Measurements from ENCODE around the gene INSM1.
"Not testable (repeated sequence)": the region's sequence is repeated elsewhere in the genome, so short reads cannot be mapped to it uniquely, and the experiment has no call there.

INSM1 gene

GRCh38 chr20:20353576-20353975 is 14.3 kb upstream of the INSM1 start:
- Histone ChIP-seq H3K27me3 (replicated peaks) (no peaks in the 10 kb centered on the region), H3K36me3 (replicated peaks) (no peaks in the 10 kb centered on the region), H3K4me3 (ENCODE audit: low read depth, low read length) (no peak overlapping the region), H3K27ac (no peak overlapping the region)
- in situ Hi-C loops (cut with HindIII; ENCODE audit: low pct_ligation_motif_present, low sequenced_read_pairs) = no loop called here
- no peak for DNase-seq
- TF ChIP-seq, protein P1, sequence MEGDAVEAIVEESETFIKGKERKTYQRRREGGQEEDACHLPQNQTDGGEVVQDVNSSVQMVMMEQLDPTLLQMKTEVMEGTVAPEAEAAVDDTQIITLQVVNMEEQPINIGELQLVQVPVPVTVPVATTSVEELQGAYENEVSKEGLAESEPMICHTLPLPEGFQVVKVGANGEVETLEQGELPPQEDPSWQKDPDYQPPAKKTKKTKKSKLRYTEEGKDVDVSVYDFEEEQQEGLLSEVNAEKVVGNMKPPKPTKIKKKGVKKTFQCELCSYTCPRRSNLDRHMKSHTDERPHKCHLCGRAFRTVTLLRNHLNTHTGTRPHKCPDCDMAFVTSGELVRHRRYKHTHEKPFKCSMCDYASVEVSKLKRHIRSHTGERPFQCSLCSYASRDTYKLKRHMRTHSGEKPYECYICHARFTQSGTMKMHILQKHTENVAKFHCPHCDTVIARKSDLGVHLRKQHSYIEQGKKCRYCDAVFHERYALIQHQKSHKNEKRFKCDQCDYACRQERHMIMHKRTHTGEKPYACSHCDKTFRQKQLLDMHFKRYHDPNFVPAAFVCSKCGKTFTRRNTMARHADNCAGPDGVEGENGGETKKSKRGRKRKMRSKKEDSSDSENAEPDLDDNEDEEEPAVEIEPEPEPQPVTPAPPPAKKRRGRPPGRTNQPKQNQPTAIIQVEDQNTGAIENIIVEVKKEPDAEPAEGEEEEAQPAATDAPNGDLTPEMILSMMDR (IDR thresholded peaks at IDR 0.05; ENCODE audit: low read depth, low read length, missing control alignments) = no peak

DNA sequence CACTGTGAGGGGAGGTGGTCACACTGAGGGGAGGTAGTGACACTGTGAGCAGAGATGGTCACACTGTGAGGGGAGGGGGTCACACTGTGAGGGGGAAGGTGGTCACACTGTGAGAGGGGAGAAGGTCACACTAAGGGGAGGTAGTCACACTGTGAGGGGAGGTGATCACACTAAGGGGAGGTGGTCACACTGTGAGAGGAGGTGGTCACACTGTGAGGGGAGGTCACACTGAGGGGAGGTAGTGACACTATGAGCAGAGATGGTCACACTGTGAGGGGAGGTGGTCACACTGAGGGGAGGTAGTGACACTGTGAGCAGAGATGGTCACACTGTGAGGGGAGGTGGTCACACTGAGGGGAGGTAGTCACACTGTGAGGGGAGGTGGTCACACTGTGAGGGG is 12.4 kb upstream of the INSM1 start:
- DNase-seq; in situ Hi-C loops (cut with HindIII; ENCODE audit: low pct_ligation_motif_present, low sequenced_read_pairs); H3K27me3 ChIP-seq (replicated peaks): not testable (repeated sequence)

DNA sequence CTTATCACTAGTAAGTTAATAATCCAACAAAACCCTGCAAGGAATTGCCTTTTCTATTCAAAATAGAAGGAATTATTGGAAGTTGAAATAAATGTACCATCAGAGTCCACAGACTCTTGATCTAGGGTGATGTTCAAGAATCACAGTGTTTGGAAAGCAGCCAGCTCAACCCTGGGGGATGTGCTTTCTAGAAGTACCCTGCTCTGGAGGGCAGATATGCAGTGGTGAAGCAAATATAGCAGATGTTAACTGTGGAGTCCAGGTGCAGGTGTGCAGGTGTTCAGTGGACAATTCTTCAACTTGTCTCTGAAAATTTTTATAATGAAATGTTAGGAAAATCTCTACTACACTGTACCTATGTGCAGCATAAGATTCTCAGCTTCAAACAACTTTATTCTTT is 9.1 kb upstream of the INSM1 start:
- in situ Hi-C loops (cut with HindIII; ENCODE audit: low pct_ligation_motif_present, low sequenced_read_pairs) = no loop called here
- Histone ChIP-seq H3K27ac (no peak overlapping the region), H3K27me3 (replicated peaks) (peaks cover 28% of the 10 kb centered on the region), H3K36me3 (replicated peaks) (no peaks in the 10 kb centered on the region), H3K4me3 (ENCODE audit: low read depth, low read length) (no peak overlapping the region)
- TF ChIP-seq, protein P1 (IDR thresholded peaks at IDR 0.05; ENCODE audit: low read depth, low read length, missing control alignments) = no peak
- no peak for DNase-seq

More for the DNA sequence above, 12.4 kb upstream of the INSM1 start:
- not testable (repeated sequence) for H3K36me3 ChIP-seq (replicated peaks); H3K4me3 ChIP-seq (ENCODE audit: low read depth, low read length); H3K27ac ChIP-seq

DNA sequence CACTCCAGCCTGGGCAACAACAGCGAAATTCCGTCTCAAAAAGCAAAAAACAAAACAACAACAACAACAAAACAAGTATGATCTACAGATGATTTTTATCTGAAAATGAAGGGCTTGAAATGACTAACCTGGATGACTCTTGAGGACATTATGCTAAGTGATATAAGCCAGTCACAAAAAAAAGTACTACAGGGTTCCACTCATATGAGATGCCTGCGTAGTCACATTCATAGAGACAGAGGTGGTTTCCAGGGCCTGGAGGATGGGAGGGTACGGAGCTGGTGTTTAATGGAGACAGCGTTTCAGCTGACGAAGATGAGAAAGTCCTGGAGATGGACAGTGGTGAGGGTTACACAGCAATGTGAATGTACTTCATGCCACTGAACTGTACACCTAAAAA is 8.3 kb upstream of the INSM1 start:
- H3K27ac ChIP-seq = no peak overlapping the region
- no peaks in the 10 kb centered on the region for H3K36me3 ChIP-seq (replicated peaks)
- in situ Hi-C loops (cut with HindIII; ENCODE audit: low pct_ligation_motif_present, low sequenced_read_pairs) = no loop called here
- no peak overlapping the region for H3K4me3 ChIP-seq (ENCODE audit: low read depth, low read length)
- DNase-seq = no peak
- TF ChIP-seq, protein P1 (IDR thresholded peaks at IDR 0.05; ENCODE audit: low read depth, low read length, missing control alignments) = no peak
- H3K27me3 ChIP-seq (replicated peaks) = peaks cover 36% of the 10 kb centered on the region

DNA sequence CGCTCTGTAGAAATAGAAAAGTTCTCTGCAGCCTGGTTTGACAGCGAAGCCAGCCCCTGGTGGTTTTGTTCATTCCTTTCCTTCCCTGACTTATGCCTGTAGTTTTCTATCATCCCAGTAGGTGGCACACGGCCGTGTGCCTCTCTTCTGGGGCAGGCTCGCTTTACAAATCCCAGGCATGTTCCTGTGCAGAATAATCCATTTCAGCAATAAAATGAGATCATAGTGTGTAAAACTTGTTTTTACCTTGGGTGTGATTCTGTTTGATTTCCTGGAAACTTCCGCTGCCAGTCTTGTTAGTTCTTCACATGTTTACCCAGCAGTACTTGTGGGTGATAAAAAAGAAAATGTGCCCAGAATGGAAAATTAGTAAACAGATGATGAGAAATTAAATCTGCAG is 7.4 kb upstream of the INSM1 start:
- DNase-seq = peak; percentile 60
- Histone ChIP-seq H3K27me3 (replicated peaks) (peaks cover 42% of the 10 kb centered on the region), H3K4me3 (ENCODE audit: low read depth, low read length) (no peak overlapping the region), H3K27ac (no peak overlapping the region), H3K36me3 (replicated peaks) (no peaks in the 10 kb centered on the region)
- TF ChIP-seq, protein P1 (IDR thresholded peaks at IDR 0.05; ENCODE audit: low read depth, low read length, missing control alignments) = peak; percentile 91
- in situ Hi-C loops (cut with HindIII; ENCODE audit: low pct_ligation_motif_present, low sequenced_read_pairs) = no loop called here

DNA sequence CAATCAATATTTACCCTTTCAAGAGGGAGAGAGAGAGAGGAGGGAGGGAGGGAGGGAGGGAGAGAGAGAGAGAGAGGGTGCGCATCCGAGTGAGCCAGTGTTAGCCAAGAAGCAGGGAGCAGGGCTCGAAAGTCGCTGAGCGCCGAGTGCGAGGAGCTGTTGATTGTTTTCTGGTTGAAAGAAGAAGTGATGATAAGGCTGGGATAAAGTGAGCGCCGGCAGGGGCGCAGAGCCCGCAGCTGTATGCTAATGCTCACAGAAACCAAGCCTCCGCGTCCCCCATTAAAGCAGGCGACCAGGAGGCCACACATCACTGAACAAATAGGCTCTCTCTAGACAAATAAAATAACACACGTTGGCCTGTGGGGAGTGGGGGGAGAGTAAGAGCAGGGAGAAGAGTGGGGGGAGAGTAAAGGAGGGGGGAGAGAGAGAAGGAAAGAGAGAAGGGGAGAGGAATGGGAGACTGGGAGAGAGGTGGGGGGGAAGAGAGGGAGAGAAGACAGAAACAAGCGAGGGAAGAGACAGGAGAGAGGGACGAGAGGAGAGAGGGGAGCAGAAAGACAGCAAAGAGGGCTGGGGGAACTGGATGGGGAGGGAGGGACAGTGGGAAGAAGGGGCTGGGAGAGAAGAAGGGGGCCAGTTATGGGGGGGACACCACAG is 5.0 kb upstream of the INSM1 start:
- Histone ChIP-seq H3K27me3 (replicated peaks) (peaks cover 63% of the 10 kb centered on the region), H3K4me3 (ENCODE audit: low read depth, low read length) (no peak overlapping the region), H3K36me3 (replicated peaks) (no peaks in the 10 kb centered on the region), H3K27ac (no peak overlapping the region)
- no peak for DNase-seq
- TF ChIP-seq, protein P1 (IDR thresholded peaks at IDR 0.05; ENCODE audit: low read depth, low read length, missing control alignments) = no peak
- in situ Hi-C loops (cut with HindIII; ENCODE audit: low pct_ligation_motif_present, low sequenced_read_pairs) = no loop called here

Data from brain microvascular endothelial cell (primary cell).